NCI-H82 treated with DMSO at 0.1 percent for 48 hours (cell line): ENCODE data around the gene SUGP1.

Experiments used
- DNase-seq: peaks from one replicate; lab custom pipeline; 2025; ENCODE audit not compliant: unreplicated experiment; lab: John Stamatoyannopoulos, UW

The SUGP1 gene

GRCh38 chr19:19342086-19343015 is 22.0 kb upstream of the SUGP1 start:
- peak; percentile 20 for DNase-seq

GRCh38 chr19:19341026-19341425 is 20.7 kb upstream of the SUGP1 start:
- no peak for DNase-seq

- DNase-seq, result no peak
Observed at GRCh38 chr19:19338082-19338481, 17.8 kb upstream of the SUGP1 start.

DNA sequence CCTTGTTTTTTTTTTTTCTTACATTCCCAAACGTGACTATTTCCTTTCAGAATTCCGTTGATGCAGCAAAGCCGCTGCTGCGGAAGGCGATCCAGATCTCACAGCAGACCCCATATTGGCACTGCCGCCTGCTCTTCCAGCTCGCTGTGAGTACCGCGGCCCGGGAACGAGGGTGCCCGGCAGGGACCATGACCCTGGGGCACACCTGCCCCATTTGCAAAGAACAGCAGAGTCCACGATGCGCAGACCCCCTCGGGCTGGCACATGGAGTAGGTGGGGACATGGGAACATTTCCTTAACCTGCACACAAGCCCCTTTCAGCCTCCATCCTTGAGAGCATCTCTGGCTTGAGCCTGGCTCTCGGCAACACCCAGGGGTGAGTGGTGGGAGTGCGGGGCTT is 16.8 kb upstream of the SUGP1 start:
- no peak for DNase-seq

GRCh38 chr19:19336597-19336996 is 16.3 kb upstream of the SUGP1 start:
- DNase-seq, result no peak

GRCh38 chr19:19335408-19336158 is 15.3 kb upstream of the SUGP1 start:
- DNase-seq, result no peak

GRCh38 chr19:19334989-19335344 is 14.7 kb upstream of the SUGP1 start:
- no peak for DNase-seq

GRCh38 chr19:19334063-19334988 is 14.0 kb upstream of the SUGP1 start:
- no peak for DNase-seq

DNA sequence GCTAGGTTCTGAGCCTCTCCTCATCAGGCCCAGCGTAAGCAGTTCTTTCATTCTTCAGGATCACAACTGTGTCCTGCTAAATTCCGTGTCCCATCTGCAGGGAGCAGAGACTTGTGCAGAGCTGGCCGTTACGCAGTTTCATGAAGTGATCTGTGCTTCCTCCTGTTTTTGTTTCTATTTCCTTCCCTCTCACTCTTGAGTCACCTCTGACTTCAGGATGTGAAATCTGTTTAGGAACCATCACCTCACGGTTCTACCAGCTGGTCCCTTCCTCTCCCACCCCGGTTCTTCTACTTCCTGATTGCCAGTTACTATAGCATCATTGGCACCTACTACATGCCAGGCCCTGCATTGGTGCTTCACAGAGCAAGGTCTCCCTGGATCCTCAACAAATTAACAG is 8.8 kb upstream of the SUGP1 start:
- no peak for DNase-seq

DNA sequence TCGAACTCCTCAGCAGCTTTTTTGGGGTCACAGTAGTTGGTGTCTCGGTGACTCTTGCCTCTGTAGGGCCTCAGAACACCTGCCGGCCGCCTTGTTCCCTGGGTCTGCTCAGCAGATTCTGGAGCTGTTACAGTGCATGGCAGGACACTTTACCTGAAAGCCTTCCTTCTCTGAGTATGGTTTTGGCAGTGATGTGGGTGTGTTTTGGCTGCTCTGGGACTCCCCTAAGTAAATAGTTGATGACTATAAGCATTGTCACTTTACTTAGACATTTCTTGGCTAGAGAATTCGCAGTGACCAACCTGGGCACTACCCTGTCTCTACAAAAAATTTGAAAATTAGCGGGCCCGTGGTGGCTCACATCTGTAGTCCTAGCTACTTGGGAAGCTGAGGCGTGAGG is 7.4 kb upstream of the SUGP1 start:
- no peak for DNase-seq

DNA sequence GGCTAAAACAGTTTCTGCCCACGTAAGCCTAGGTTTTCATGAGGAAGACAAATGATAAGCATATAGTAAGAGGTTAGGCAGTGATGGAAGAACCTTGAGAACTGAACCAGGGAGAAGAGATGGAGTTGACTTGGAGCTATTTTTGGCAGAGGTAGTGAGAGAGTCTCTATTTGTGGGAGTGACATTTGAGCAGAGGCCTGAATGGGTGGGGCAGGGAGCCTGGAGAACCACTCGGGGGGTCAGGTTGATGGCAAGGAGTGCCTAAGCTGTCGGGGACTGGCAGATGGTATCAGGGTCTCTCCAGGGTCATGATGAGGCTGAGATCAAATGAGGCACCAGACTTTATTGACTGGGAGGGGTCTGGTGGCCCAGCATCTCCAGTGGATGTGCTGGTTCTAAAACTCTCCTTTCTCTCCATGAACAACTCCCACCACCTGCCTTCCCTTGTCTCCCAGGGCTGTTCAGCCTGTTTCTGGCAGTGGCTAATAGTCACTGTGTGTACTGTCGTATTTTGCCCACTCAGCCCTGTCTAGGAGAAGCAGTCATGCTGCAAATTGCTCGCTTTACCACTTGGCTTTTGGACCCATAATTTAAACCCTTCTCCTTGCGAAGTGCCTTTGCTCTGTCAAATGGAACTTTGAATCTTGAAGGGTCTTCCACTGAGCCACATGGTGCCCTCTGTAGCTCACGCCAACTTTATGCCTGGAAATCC is 3.9 kb upstream of the SUGP1 start:
- DNase-seq, result no peak

DNA sequence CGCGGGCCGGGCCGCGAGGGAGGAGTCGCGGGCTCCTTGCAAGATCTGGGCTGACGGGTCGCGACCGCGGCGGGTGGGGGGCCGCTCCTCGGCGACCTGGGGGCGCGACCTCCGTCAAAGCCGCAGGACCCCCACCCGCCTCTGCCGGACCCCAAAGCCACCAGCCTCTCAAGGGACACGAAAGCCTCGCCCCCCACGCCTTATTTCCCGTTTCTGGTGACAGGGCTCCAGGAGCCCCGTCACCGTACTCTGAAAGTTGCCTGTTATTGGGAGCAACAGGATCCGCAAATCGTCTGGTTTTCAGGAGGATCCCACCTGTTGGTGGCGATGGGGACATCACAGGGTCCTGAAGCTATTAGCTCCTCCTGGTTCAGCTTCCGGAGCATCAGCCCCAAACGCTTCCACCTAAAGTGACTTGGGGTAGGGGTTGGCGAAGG is 850 bp upstream of the SUGP1 start:
- no peak for DNase-seq

- no peak for DNase-seq
Observed at GRCh38 chr19:19319732-19320360, 463 bp downstream of the SUGP1 start.

DNA sequence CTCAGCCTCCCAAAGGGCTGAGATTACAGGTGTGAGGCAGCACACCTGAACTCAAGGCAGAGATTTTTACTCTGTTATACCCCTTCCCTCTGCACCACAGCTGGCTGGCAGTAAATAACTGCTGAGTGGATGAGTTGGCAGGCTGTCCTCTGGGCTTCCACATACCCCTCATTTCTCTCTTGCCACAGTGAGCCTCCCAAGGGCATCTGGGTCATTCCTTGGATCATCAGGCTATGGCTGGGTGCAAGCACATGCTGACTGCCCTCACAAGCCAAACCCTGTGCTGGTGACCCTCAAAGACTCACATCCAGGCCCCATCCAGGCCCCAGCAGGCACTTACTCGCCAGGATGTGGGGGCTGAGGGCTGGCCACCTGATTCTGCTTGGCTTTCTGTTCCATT is 4.2 kb downstream of the SUGP1 start:
- no peak for DNase-seq

DNA sequence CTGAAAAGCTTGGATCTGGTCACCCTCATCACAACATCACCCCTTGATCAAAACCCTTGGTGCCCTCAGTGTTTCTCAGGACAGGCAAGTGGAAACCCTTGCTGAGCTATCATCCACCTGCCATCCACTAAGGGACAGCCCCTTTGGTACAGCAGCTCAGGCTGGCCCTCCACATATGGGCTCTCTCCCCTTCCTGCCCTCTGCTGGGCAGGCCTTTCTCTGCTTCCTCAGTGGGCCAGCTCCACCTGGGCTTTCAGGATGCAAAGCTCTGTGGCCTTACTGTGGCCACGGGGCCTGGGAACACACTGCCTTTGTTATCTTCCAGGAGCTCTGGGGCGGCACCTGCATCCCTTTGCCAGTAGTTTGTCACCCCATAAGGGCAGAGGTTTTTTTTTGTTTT is 4.9 kb downstream of the SUGP1 start:
- DNase-seq, result no peak

- DNase-seq, result no peak
Observed at GRCh38 chr19:19308373-19308772, 11.9 kb downstream of the SUGP1 start.

DNA sequence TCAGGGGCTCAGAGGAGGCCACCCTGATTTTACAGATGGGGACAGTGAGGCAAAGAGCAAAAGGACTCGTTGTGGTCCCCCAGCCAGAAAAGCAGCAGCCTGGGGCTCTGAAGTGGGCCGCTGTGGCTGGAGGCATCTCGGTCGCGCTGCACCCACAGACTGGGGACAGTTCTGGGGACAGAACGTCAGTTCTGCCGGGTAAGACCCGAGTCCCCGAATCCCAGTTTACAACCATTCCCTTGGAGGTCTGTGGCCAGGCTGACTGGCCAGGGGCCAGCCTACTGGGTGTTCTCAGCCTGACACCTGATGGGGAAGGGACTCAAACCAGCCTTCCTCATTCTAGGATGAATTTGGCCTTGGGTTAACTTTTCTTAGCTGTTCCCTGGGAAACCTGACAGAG is 14.1 kb downstream of the SUGP1 start:
- DNase-seq, result no peak

DNA sequence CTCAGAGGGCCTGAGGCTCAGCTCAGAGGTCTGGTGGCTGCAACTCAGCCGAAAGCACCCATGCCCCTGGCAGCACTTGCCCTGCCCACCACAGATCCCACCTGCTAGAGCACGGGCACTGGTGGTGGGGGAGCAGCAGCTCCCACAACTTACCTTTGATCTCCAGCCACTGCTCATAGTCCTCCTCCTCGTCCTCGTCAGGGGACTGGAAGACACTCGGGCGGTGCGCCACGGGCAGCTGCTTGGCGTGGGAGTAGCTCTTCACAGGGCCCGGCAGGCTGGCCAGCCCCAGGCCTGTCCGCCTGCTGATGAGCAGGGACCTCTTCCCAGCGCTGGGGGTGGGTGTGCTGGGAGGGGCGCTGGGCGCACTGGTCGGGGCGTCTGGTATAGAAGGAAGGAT is 14.6 kb downstream of the SUGP1 start:
- DNase-seq, result no peak

DNA sequence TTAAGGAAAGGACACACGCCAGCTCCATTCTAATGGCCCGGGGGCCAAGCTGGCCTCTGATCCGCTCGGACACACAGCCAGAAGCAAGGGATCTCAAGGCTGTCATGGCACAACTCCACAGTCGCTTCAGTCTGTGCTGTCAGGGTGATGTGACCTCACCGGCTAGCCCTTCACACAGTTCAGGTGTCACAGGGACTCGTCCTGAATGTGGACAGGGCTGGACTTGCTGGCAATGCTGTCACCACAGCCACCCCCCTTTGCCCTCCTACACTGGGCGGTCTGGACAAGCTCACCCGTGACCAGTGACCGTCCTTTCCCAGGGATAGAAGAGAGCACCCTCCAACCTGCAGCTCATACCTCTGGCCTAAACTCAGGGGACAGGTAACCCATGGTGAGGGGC is 15.2 kb downstream of the SUGP1 start:
- DNase-seq, result no peak
